ENCODE measurements around the gene MYPN.
"Not testable (repeated sequence)": the region's sequence is repeated elsewhere in the genome, so short reads cannot be mapped to it uniquely, and the experiment has no call there.

Gene MYPN, protein sequence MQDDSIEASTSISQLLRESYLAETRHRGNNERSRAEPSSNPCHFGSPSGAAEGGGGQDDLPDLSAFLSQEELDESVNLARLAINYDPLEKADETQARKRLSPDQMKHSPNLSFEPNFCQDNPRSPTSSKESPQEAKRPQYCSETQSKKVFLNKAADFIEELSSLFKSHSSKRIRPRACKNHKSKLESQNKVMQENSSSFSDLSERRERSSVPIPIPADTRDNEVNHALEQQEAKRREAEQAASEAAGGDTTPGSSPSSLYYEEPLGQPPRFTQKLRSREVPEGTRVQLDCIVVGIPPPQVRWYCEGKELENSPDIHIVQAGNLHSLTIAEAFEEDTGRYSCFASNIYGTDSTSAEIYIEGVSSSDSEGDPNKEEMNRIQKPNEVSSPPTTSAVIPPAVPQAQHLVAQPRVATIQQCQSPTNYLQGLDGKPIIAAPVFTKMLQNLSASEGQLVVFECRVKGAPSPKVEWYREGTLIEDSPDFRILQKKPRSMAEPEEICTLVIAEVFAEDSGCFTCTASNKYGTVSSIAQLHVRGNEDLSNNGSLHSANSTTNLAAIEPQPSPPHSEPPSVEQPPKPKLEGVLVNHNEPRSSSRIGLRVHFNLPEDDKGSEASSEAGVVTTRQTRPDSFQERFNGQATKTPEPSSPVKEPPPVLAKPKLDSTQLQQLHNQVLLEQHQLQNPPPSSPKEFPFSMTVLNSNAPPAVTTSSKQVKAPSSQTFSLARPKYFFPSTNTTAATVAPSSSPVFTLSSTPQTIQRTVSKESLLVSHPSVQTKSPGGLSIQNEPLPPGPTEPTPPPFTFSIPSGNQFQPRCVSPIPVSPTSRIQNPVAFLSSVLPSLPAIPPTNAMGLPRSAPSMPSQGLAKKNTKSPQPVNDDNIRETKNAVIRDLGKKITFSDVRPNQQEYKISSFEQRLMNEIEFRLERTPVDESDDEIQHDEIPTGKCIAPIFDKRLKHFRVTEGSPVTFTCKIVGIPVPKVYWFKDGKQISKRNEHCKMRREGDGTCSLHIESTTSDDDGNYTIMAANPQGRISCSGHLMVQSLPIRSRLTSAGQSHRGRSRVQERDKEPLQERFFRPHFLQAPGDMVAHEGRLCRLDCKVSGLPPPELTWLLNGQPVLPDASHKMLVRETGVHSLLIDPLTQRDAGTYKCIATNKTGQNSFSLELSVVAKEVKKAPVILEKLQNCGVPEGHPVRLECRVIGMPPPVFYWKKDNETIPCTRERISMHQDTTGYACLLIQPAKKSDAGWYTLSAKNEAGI (N-terminal part only)
- total RNA-seq: 0 to 0.08 (median 0) reads per million in 4 donors

DNA sequence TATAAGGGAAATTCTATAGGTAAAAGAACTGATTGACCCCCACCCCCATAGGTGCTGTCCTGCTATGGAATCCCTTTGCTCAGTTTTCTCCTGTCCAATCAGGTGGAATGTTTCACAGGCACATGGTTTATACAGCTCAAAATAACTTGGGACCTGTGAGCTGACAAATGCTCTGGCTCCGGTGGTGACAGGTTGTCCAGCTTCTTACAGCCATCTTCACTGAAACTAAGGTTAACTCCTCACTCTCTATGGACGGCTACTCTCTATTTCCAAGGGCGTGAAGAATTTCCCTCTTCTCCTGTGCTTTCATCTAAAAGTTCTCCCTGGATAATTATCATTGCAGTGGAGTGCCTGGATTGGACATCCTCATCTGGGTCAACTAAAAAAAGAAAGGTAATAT is at the start of gene MYPN:
TSS of gene MYPN (plus strand) at position 158 of the 400 bp plus-strand sequence. CDS start 11,951 bp downstream, outside the sequence.
- DNase-seq: no peak

DNA sequence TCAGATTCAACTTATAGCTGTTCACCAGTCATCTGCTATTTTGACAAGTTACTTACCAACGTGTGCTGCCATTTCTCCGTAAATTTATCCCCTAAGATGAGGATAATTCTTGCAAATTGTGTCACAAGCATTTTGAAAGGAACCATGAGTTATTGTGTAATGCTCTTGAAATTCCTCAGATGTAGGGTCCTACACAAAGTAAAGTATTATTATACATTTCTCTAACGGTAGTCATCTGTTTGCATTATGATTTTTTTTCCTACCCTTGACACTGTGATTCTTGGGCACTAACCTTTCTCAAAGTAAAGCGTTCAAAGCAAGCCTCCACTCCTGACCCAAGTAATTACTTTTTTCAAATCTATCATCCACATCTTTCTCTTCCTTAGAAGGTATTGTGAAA is 42.3 kb upstream of the MYPN start:
- DNase-seq: no peak

DNA sequence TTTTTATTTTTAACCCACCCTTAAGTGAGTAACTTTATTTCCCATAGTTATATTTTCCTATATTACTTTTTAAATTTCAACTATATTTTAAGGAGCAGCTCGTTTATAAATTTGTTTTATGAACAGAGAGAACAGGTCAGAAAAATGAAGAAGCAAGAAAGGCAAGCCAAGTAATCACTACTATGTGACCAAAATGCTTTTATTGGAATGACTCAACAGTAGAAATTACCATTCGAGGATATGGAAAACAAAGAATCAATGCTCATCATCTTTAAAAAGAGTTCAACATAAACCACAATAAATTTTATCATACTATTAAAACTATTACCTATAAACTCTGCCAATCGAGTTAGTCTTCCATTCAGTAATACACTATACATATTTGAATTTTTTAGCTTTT is 41.8 kb upstream of the MYPN start:
- no peak for DNase-seq

DNA sequence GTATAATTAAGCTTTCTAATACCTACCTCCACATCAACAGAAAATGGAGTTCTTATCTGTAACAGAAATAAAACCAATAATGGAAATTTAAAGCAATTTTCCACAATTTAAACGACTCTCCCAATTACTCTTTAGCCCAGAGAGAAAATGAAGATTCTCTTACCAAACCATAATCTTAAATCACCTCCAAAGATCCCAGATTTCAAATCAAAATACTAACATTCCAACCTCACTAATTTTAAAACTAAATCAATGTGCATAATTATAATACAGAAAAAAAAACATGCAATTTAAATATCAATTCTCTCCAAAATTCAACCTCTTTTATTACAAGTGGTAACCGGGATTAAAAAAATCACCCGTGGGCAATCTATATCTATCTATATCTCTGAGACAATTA is 35.7 kb upstream of the MYPN start:
- no peak for DNase-seq

DNA sequence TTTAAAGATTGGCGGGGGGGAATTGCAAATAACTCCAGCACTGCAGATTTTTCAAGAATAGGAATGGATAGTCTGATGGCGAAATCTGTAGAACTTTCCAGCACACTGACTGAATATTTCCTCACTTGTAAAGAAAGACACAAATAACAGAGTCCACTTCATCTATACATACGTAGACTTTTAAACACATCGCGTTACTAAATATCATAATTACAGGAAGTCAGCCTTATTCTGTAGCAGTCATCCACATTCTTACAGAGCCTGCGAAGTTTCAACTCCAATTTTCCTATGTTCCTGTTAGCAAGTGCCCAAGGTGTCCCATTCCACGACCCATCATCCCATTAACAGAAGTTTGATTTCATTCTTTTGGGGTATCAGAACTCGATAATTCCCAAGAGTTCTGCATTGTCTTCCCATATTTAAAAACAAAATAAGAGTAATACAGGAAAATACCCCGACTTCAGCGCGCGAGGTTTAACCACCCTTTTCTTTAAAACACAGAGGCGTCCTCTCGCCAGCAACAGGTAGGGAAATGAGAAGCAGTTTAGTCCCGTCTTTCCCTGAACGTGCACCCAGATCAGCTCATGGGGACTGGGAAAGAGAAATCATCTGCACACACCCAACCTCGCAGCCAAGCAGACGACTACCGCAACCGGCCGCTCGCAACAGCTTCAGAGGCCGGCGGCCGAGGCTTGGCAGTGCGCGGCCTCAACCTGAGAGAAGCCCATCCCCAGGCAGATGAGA is 35.1 kb upstream of the MYPN start:
- peak in 1 of 5 donors; percentile 13 for DNase-seq

DNA sequence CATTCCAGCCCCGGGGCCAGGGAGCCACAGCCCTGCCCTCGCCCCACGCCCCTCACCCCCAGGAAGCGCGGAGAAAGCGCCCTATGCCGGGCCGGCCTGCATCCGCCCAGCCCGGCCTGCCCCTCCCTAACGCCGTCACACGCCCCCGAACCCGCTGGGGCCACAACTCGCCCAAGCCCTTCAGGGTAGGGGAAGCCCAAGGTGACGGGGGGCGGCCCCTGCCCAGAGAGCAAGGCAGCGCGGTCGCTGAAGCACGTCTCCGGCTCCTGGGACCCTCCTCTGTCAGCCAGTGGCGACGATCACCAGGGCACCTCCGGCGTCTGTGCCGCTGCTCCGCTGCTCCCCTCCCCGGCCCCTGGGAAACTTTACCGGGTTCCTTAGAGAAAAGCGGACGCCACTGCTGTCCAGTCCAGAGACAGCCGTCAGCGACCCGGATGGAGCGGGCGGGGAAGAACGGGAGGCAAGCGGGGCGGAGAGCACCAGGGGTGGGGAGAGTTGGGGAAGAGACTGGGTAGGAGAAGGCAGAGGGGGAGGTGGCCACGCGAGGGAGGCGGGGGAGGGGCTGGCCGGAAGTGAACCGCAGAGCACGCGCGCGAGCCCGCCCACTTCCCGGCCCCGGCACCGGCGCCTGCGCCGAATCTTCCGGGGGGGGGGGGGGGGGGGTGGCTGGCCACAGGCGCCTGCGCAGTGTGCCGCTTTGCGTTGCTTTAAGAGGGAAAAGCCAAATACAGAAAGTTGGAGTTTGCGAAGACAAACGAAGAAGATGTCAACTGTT is 34.3 kb upstream of the MYPN start, which contains the start of gene HERC4:
TSS of gene HERC4 (minus strand) at position 509 of the 775 bp plus-strand sequence. CDS start 2,175 bp downstream, outside the sequence.
- DNase-seq: peak; percentile 85 to 92 (median 89)

DNA sequence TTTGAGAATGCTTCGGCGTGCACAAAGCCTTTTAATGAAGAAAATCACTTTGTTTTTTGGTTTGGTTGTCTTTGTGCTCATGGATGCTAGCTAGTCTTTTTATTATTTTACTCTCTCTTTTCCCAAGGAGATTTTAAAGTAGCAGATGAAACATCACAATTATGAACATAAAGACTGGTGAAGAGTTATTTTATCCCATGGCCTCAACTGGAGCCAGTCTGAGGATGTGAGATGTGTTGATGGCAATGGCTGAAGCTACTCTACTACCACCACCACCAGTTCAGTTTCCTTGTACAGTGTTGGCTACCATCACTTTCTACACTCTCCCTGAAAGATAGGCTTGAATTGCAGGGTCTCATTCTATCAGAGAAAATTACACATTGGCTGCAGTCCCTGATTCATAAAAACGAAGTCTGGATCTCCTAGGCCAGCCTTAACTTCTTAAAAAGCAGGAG is 33.7 kb upstream of the MYPN start:
- DNase-seq: no peak

DNA sequence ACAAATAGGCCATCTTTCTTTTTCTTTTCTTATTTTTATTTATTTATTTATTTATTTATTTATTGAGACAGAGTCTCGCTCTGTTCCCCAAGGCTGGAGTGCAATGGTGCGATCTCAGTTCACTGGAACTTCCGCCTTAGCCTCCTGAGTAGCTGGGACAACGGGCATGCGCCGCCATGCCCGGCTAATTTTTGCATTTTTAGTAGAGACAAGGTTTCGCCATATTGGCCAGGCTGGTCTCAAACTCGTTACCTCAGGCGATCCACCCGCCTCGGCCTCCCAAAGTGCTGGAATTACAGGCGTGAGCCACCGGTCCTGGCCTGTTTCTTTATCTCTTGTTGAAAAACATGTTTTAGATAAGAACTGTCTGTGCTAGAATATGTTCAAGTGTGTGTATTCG is 33.2 kb upstream of the MYPN start:
- not testable (repeated sequence) for DNase-seq

DNA sequence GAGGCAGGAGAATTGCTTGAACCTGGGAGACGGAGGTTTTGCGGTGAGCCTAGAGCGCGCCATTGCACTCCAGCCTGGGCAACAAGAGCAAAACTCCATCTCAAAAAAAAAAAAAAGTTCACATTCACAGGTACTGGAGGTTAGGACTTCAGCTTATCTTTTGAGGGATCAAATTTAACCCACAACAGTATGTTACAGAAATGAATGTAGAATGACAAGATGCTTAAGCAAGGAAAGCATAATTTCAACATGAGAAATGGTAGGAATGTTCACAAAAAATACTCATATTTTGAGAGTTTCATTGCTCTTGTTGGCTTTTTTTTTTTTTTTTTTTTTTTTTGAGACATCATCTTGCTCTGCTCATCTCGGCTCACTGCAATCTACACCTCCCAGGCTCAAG is 32.3 kb upstream of the MYPN start:
- no peak for DNase-seq

DNA sequence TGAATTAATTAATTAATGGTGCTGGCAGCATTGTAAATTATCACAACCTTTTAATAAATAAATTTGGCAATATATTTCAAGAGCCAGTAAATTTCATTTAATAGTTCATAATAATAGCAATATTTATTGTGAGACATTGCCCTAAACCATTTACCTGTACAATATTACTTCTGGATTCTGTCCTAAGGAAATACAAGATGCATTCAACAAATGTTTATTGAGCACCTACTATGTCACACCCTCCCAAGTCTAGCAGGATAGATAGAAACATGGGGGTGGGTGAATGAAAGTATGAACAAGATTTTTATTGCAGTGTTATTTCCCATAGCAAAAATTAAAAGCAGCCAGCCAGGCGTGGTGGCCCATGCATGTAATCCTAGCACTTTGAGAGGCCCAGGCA is 29.9 kb upstream of the MYPN start:
- no peak for DNase-seq

DNA sequence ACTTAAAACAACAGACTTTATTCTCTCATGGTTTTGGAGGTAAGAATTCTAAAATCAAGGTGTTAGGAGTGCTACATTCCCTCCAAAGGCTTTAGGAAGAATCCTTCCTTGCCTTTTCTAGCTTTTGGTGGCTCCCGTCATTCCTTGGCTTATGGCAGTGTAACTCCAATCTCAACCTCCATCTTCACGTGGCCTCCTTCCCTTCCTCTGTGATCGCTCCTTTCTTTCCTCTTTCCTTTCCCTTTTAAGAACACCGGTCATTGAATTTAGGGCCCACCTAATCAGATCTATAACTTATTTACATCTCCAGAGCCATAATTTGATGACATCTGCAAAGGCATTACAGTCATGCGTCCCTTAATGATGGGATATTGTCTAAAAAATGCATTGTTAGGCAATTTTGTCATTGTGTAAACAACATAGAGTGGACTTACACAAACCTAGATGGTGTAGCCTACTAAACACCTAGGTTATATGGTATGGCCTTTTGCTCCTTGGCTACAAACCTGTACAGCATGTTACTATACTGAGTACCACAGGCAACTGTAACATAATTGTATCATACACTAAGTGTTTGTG is 28.3 kb upstream of the MYPN start:
- no peak for DNase-seq

DNA sequence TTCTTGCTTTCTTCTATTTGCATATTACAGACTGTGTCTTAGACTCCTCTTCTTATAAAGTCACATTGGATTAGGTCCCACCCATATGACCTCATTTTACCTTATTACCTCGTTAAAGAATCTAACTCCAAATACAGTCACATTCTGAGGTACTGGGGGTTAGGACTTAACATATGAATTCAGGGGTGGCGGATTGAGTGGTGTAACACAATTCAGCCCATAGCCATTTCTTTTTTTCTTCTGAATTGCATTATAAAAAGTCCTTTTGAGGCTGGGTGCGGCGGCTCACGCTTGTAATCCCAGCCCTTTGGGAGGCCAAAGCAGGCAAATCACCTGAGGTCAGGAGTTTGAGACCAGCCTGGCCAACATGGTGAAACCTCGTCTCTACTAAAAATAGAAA is 27.4 kb upstream of the MYPN start:
- no peak for DNase-seq

DNA sequence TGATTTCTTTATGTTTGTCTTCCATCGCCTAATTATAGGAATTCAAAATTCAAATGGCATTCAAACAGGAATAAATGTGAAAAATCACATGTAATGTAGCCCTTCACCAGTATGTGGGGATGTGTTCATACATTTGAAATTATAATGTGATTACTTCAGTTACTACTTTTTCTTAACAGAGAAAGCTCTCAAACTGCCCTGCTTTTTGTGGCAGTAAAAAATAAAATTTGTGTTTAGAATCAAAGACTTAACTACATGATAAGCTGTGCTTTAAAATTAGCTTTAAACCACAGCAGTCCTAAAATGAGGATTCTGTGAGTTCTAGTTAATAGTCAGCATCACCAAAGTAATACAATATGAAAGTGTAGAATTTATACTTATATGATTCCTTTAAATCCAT is 26.4 kb upstream of the MYPN start:
- DNase-seq: no peak

DNA sequence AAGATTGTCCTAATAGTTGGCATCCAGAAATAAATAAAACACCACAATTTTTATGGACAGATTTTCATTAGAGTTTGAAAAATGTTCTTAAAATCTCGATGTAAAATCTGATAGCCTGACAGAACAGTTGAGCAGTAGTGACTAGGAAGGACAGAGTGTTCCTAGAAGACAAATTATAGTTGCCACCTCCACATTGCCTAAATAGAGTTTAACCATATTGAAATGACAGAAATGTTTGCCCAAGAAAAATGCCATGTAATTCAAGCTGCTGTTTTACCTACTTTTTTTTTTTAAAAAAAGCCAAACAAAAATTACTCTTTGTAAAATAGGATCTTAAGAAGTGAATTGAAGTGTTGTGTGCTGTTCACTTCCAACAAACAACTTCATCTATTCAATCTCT is 25.3 kb upstream of the MYPN start:
- DNase-seq: no peak

DNA sequence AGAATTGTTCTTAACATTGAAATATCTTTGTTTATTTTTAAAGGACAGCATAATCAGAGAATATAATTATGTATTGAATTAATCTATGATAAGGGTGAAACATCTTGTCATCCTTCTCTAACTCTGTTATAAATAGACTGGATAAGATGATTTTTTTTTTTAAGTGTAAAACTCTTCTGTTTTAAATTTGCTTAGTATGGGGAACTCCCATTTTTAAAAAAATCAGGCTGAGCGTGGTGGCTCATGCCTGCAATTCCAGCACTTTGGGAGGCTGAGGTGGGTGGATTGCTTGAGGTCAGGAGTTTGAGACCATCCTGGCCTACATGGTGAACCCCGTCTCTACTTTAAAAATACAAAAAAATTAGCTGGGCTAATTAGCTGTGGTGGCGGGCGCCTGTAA is 24.8 kb upstream of the MYPN start:
- no peak for DNase-seq

DNA sequence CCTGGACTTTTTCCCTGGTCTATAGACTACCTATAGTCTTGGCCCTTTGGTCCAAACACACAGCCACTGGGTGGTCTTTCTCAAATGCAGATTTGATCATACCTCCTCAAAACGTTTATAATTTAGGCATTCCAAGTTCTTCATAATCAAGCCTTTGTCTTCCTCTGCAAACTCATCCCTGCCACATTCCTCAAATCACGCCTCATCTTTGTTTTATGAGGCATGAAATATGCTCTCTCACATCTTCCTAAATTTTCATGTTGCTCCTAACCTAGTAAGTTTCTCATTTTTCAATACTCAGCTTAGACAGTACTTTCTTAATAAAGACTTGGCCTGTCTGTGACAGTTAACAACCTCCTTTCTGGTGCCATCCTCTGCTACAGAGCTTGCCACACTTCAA is 23.3 kb upstream of the MYPN start:
- DNase-seq: no peak

DNA sequence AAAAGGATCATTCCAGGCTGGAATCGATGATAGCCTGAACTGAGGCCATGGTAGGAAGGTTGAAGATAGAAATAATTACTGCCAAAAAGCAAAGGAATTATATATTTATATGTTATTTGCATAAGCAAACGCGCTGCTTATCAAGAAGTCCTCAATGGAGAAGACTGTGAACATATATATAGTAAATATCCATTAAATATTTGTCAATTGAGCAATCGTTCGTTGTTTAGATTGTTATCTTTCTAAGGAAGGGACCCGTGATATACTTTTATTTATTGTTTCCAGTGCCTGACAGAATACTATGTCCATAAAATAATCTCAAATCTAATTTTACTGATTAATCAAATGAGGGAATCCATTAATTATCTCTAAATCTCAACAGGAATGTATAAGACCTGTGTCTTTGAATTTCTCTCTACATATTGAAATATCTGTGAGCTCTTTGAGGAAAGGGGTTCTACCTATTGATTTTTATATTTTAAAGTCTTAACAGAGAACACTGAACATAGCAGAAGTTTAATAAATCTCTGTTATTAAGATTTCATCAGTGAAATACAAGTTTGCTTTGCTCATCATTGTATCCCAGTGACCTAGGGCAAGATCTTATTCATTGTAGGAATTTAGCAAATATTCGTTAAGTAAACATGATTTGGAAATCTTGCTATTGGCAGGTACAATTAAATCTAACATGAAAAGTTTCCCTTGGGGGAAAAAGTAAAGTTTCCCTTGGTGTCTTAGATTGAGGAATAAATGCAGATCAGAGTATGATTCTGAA is 22.2 kb upstream of the MYPN start:
- no peak for DNase-seq

DNA sequence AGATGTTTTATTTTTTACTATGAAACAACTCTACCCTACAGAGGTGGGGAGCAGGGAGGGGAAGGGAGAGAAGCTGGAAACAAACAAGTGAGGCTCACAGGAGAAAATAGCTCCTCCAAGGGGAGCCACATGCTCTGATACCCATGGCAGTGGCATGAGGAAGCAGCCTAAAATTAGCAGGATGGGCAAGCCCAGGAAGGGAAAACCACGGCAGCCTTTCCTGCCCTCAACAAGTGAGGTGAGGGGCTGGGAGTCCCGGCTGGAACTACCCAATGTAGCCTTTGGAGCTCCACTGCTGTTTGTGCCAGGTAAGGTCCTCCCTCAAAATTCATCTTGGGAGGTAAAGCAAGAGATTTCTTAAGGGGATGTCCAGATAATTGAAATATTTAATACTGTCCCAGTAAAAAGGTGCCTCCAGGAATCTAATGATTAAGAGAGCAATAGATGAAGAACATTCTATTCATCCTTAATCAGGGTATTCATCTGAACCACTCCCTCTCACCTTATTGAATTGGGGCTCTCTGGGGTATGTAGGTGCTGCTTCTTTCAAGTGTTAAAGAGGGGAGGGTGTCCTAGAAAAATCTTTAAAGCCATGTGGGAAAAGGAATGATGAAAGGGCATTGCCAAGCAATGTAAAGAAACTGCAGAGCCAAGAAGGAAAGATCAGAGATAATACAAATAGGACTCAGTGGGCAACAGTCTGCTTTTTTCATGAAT is 21.4 kb upstream of the MYPN start:
- no peak for DNase-seq

DNA sequence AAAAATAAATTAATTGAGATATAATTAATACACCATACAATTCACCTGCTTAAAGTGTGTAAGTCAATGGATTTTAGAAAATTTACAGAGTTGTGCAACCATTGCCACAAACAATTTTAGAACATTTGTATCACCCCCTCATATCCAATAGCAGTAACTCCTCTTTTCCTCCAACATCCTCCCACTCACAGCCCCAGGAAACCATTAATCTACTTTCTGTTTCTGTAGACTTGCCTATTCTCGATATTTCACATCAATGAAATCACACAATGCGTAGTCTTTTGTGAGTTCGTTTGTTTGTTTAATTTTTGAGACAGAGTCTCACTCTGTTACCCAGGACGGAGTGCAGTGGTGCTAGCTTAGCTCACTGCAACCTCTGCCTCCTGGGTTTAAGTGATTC is 20.5 kb upstream of the MYPN start:
- peak in 1 of 5 donors; percentile 61 for DNase-seq
